GM18499 (cell line): ENCODE data around the gene SAMD13.

Source experiments
- ATAC-seq: cut with Tn5 transposase; IDR thresholded peaks from one replicate; pipeline ENCODE4 v1.9.1; 2021; ENCODE audit warnings: moderate number of reproducible peaks; ENCODE audit not compliant: insufficient read depth, unreplicated experiment

The SAMD13 gene

GRCh38 chr1:84367219-84367618, 65.7 kb downstream of the SAMD13 start:
- no peak for ATAC-seq

GRCh38 chr1:84368441-84368840, 66.9 kb downstream of the SAMD13 start:
- no peak for ATAC-seq

GRCh38 chr1:84370266-84370665, 68.8 kb downstream of the SAMD13 start:
- ATAC-seq, result no peak

GRCh38 chr1:84370831-84371394, 69.4 kb downstream of the SAMD13 start:
- ATAC-seq, result no peak

GRCh38 chr1:84373436-84374141, 72.1 kb downstream of the SAMD13 start:
- ATAC-seq, result no peak

GRCh38 chr1:84374991-84375696, 73.6 kb downstream of the SAMD13 start:
- no peak for ATAC-seq

- ATAC-seq, result no peak
These were observed 74.7 kb downstream of the SAMD13 start for GRCh38 chr1:84376000-84376910.

GRCh38 chr1:84377480-84378095, 76.1 kb downstream of the SAMD13 start:
- ATAC-seq, result no peak

GRCh38 chr1:84379138-84379916, 77.8 kb downstream of the SAMD13 start:
- no peak for ATAC-seq

GRCh38 chr1:84379917-84380180, 78.3 kb downstream of the SAMD13 start:
- ATAC-seq, result no peak

GRCh38 chr1:84382127-84382526, 80.6 kb downstream of the SAMD13 start:
- ATAC-seq, result no peak

GRCh38 chr1:84385347-84385746, 83.8 kb downstream of the SAMD13 start:
- no peak for ATAC-seq

GRCh38 chr1:84386716-84387479, 85.4 kb downstream of the SAMD13 start:
- ATAC-seq, result no peak

GRCh38 chr1:84387480-84388163, 86.1 kb downstream of the SAMD13 start:
- ATAC-seq, result no peak

- ATAC-seq, result no peak
These were observed 88.7 kb downstream of the SAMD13 start for GRCh38 chr1:84390226-84390625.

GRCh38 chr1:84398175-84399155, 97.0 kb downstream of the SAMD13 start, which contains the start of gene DNASE2B:
Gene DNASE2B, plus strand, starts transcription at chr1:84398484. Its CDS starts 81 bp downstream, at chr1:84398565.
- ATAC-seq, result no peak
